SU-DHL-6 (cell line): ENCODE results near the gene POLR2F.

Experiments
- H2AFZ ChIP-seq: fragments of 200-600 bp; sonication (generic); 2 replicates; pipeline ENCODE4 v1.6.1; 2014; ENCODE audit warnings: low read depth, mild to moderate bottlenecking, moderate library complexity, mixed read lengths, antibody characterized with exemption, low read length; ENCODE audit not compliant: severe bottlenecking
- H3F3A ChIP-seq: fragments of 200-600 bp; shearing (Covaris generic); 2 replicates; pipeline ENCODE4 v1.6.0; 2016; ENCODE audit warnings: antibody characterized with exemption, mild to moderate bottlenecking; ENCODE audit not compliant: insufficient read depth
- H3K27ac ChIP-seq: fragments of 200-600 bp; sonication (generic); 2 replicates; pipeline ENCODE4 v1.5.1; 2016; ENCODE audit warnings: low read depth, mild to moderate bottlenecking, low read length, moderate library complexity, mixed read lengths
- H3K27me3 ChIP-seq: fragments of 200-600 bp; sonication (generic), shearing (Covaris generic); 2 replicates; pipeline ENCODE4 v1.6.0; 2014; ENCODE audit warnings: mild to moderate bottlenecking, low read length
- H3K36me3 ChIP-seq: fragments of 200-600 bp; sonication (generic); 2 replicates; pipeline ENCODE4 v1.6.1; 2014; ENCODE audit warnings: mild to moderate bottlenecking, low read length, mixed read lengths
- H3K4me2 ChIP-seq: fragments of 300-600, 200-600 bp; shearing (Covaris generic), sonication (generic); 2 replicates; pipeline ENCODE4 v1.6.0; 2014; ENCODE audit warnings: low read length, low read depth, mild to moderate bottlenecking; ENCODE audit not compliant: poor library complexity, severe bottlenecking
- H3K4me3 ChIP-seq: fragments of 200-600 bp; sonication (generic); 2 replicates; pipeline ENCODE4 v1.5.1; 2014; ENCODE audit warnings: antibody characterized with exemption, low read length, mild to moderate bottlenecking, mixed read lengths; ENCODE audit not compliant: insufficient read depth, poor library complexity, severe bottlenecking
- H3K79me2 ChIP-seq: fragments of 200-600 bp; sonication (generic); 2 replicates; pipeline ENCODE4 v1.6.1; 2014; ENCODE audit warnings: mild to moderate bottlenecking, low read length, moderate library complexity; ENCODE audit not compliant: insufficient read depth
- H3K9ac ChIP-seq: fragments of 200-600 bp; sonication (generic); 2 replicates; pipeline ENCODE4 v1.7.0; 2014; ENCODE audit warnings: mild to moderate bottlenecking, low read length
- H3K9me2 ChIP-seq: fragments of 200-600 bp; sonication (generic); replicated peaks from 2 replicates; pipeline ENCODE4 v1.6.1; 2014; ENCODE audit warnings: low read length; ENCODE audit not compliant: insufficient read depth
- H3K9me3 ChIP-seq: fragments of 200-600 bp; sonication (generic); 2 replicates; pipeline ENCODE4 v1.6.1; 2014; ENCODE audit warnings: low read length, mixed read lengths; ENCODE audit not compliant: insufficient read depth
- H4K20me1 ChIP-seq: fragments of 200-600 bp; sonication (generic); 2 replicates; pipeline ENCODE4 v1.6.1; 2014; ENCODE audit warnings: low read depth, mild to moderate bottlenecking, antibody characterized with exemption, low read length, moderate library complexity, mixed read lengths
- EZH2phosphoT487 ChIP-seq: fragments of 200-600 bp; sonication (generic), shearing (Covaris generic); conservative IDR thresholded peaks from 2 replicates; pipeline ENCODE4 v1.6.1; 2018; ENCODE audit warnings: mild to moderate bottlenecking, antibody characterized with exemption, low read length, moderate library complexity, mixed read lengths
- TF ChIP-seq, protein P1 (sequence below): fragments of 200-600 bp; sonication (generic); IDR thresholded peaks from one replicate; pipeline ENCODE4 v1.5.1; 2017; ENCODE audit warnings: antibody characterized with exemption, mild to moderate bottlenecking, low read length, moderate library complexity; ENCODE audit not compliant: insufficient read depth, poor library complexity, severe bottlenecking

The POLR2F gene

DNA sequence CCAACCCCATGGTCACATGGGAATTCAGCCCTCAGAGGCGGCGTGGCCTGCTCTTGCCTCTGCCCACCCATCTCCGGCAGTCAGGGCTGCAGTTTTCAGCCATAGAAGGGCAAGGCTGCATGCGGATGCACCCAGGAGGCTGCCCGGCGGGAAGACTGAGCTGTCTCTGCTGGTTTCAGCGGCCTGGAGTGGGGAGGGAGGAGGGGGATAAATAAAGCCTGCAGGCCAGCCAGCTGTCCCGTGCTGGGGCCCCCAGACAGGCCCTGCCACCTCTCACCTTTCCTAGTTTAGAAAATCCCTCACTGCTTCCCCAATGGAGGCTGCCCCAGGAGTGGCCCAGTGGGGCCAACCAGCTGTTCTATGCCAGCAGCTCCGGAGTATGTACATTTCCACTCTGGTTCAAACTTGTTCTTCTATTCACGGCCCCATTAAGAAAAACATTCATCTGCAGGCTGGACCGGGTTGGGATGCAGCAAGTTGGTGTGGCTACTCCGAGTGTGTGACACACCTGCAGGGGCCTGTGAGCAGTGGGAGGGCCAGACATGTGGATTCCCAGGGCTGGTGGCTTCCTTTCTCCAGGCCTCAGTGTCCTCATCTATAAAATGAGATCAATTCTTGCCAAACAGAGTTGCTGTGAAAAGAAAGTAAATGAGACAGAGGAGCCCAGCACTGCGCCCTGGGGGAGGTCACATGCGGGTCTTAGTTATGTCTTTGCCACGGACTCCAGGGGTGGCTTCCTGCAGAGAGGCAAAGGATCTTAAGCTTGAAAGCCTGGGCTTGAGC, 42.4 kb upstream of the POLR2F start:
- Histone ChIP-seq H3K79me2 (no peaks in the 10 kb centered on the region), H3K9me2 (no peaks in the 10 kb centered on the region), H4K20me1 (no peaks in the 10 kb centered on the region), H3K9me3 (no peaks in the 10 kb centered on the region), H3F3A (no peaks in the 10 kb centered on the region), H3K27ac (no peak overlapping the region), H3K36me3 (no peaks in the 10 kb centered on the region), H2AFZ (no peak overlapping the region), H3K4me2 (no peak overlapping the region), H3K4me3 (no peak overlapping the region), H3K27me3 (no peaks in the 10 kb centered on the region), H3K9ac (no peak overlapping the region)
- no peak for TF ChIP-seq EZH2phosphoT487
- TF ChIP-seq, protein P1, sequence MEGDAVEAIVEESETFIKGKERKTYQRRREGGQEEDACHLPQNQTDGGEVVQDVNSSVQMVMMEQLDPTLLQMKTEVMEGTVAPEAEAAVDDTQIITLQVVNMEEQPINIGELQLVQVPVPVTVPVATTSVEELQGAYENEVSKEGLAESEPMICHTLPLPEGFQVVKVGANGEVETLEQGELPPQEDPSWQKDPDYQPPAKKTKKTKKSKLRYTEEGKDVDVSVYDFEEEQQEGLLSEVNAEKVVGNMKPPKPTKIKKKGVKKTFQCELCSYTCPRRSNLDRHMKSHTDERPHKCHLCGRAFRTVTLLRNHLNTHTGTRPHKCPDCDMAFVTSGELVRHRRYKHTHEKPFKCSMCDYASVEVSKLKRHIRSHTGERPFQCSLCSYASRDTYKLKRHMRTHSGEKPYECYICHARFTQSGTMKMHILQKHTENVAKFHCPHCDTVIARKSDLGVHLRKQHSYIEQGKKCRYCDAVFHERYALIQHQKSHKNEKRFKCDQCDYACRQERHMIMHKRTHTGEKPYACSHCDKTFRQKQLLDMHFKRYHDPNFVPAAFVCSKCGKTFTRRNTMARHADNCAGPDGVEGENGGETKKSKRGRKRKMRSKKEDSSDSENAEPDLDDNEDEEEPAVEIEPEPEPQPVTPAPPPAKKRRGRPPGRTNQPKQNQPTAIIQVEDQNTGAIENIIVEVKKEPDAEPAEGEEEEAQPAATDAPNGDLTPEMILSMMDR = no peak

DNA sequence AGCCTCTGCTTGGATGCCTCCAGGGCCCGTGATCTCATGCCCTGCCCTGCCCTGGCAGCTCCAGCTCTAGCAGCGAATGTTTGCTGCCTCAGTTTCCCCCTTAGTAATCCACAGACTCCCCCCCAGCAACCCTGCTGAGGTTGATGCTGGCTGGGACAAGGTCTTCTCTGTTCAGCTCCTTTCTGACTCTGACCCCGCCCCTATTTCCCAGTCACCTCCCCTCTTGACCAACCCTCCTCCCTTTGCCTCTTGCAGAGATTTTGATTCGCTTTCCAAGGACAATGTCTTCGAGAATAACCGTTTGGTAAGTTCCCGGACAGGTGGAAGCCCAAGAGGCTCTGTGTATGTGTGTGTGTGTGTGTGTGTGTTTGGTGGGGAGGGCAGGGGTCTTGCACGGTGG, 41.8 kb upstream of the POLR2F start:
- TF ChIP-seq, protein P1 = no peak
- no peak for TF ChIP-seq EZH2phosphoT487
- Histone ChIP-seq H3F3A (no peaks in the 10 kb centered on the region), H3K79me2 (no peaks in the 10 kb centered on the region)

DNA sequence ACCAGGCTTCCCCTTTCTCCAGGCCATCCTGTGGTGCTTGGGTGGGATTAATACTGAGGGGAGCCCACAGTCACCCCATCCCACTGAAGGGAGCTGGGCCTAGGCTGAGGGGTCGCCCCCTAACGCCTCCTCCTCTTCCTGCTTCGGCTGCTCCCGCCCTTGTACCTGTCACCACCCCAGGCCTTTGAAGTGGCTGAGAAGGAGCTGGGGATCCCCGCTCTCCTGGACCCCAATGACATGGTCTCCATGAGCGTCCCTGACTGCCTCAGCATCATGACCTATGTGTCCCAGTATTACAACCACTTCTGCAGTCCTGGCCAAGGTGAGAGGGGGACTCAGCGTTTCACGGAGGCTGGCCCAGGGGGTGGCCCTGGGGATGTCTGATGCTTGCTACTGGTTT, 41.3 kb upstream of the POLR2F start:
- Histone ChIP-seq H3K27ac (no peak overlapping the region), H3K9me2 (no peaks in the 10 kb centered on the region), H3K9me3 (no peaks in the 10 kb centered on the region), H3F3A (no peaks in the 10 kb centered on the region), H3K9ac (no peak overlapping the region), H3K4me3 (no peak overlapping the region), H3K4me2 (no peak overlapping the region), H3K27me3 (no peaks in the 10 kb centered on the region), H3K79me2 (no peaks in the 10 kb centered on the region), H4K20me1 (no peaks in the 10 kb centered on the region), H2AFZ (no peak overlapping the region), H3K36me3 (no peaks in the 10 kb centered on the region)
- TF ChIP-seq, protein P1 = no peak
- no peak for TF ChIP-seq EZH2phosphoT487

More for the DNA sequence above, 41.8 kb upstream of the POLR2F start:
- no peaks in the 10 kb centered on the region for H3K27me3 ChIP-seq
- H3K27ac ChIP-seq = no peak overlapping the region
- H3K36me3 ChIP-seq = no peaks in the 10 kb centered on the region
- no peak overlapping the region for H3K9ac ChIP-seq
- H3K9me3 ChIP-seq = no peaks in the 10 kb centered on the region
- H2AFZ ChIP-seq = no peak overlapping the region
- no peaks in the 10 kb centered on the region for H3K9me2 ChIP-seq
- H3K4me3 ChIP-seq = no peak overlapping the region
- H3K4me2 ChIP-seq = no peak overlapping the region
- no peaks in the 10 kb centered on the region for H4K20me1 ChIP-seq
